Measurements from ENCODE around the gene TEX22.

- TF ChIP-seq POLR2AphosphoS5 (IDR thresholded peaks at IDR 0.05; ENCODE audit: low read depth): no peak
- no peak for TF ChIP-seq REST (IDR thresholded peaks at IDR 0.05; ENCODE audit: unreplicated experiment)
- no peak for TF ChIP-seq EZH2phosphoT487 (IDR thresholded peaks at IDR 0.05; ENCODE audit: unreplicated experiment)
- peak; percentile 31 to 48; a peak in 3 of 4 replicates for TF ChIP-seq CTCF (conservative IDR thresholded peaks at IDR 0.05; ENCODE audit: low read depth in 2 of 2)
- no peak for TF ChIP-seq STAT1 (IDR thresholded peaks at IDR 0.05; ENCODE audit: unreplicated experiment)
- no peak for TF ChIP-seq CREB1 (CRISPR knock-in tag; IDR thresholded peaks at IDR 0.05; ENCODE audit: low read depth)
- no peak for TF ChIP-seq EZH2 (IDR thresholded peaks at IDR 0.05; ENCODE audit: low read depth, unreplicated experiment)
These were observed 20.7 kb upstream of the TEX22 start for GRCh38 chr14:105377555-105378182.
